B cell (primary cell): ENCODE data around the gene SPPL3. TPM values are rescaled to one million over a fixed set of nuclear protein-coding genes. Genes with fewer than 3 reads are reported as not detected.

Experiments used
- ATAC-seq: fragments of 200-7000 bp; cut with Tn5 transposase; one replicate; pipeline ENCODE4 v1.10.0; 2021; ENCODE audit warnings: low read depth, mild to moderate bottlenecking, moderate number of reproducible peaks, moderate library complexity
- CTCF ChIA-PET: fragments of 350-600 bp; sonication (Branson Sonifier 250); formaldehyde crosslinking; loops from one replicate; lab custom pipeline; 2021; ENCODE audit warnings: antibody characterized with exemption, inconsistent platforms; lab: Charles Lee
- POLR2A ChIA-PET: fragments of 350-600 bp; sonication (Branson Sonifier 250); formaldehyde crosslinking; loops from one replicate; lab custom pipeline; 2021; ENCODE audit warnings: antibody characterized with exemption; lab: Charles Lee
- DNase-seq: peaks from one replicate; pipeline ENCODE4 v3.0.0; 2013
- H2AFZ ChIP-seq: 2 replicates; pipeline ENCODE4 v1.6.1; 2012; ENCODE audit warnings: mild to moderate bottlenecking, low read depth, low read length; ENCODE audit not compliant: insufficient read depth, poor library complexity, severe bottlenecking
- H3K27ac ChIP-seq, 2 donors: 1 replicate in 1 of 2; 2 replicates in 1 of 2; pipeline ENCODE4 v1.5.1; 2012 to 2013; ENCODE audit warnings: low read length in 2 of 2, mild to moderate bottlenecking in 2 of 2, moderate library complexity in 1 of 2
- H3K27me3 ChIP-seq, 4 experiments: fragments of 200-600 bp in 1 of 4; sonication (generic) in 1 of 4; replicated peaks in 1 of 4; 1 replicate in 2 of 4; 2 replicates in 2 of 4; pipeline versions ENCODE4 v1.6.1 to v1.7.0; 2013 to 2016; ENCODE audit warnings: low read length in 3 of 4, mild to moderate bottlenecking in 2 of 4, mixed read lengths in 1 of 4, moderate library complexity in 1 of 4; ENCODE audit not compliant: insufficient read depth in 4 of 4, control insufficient read depth in 3 of 4; ENCODE audit errors: control extremely low read depth in 1 of 4
- H3K36me3 ChIP-seq, 2 experiments: replicated peaks in 1 of 2; 1 replicate in 1 of 2; 2 replicates in 1 of 2; pipeline versions ENCODE4 v1.6.1 to v1.7.1; 2013; ENCODE audit warnings: low read length in 1 of 2; ENCODE audit not compliant: insufficient read depth in 2 of 2, control insufficient read depth in 1 of 2; ENCODE audit errors: control extremely low read depth in 1 of 2, extremely low read depth in 1 of 2
- H3K4me1 ChIP-seq, 2 donors: fragments of 200-600 bp in 1 of 2; sonication (generic) in 1 of 2; 1 replicate in 1 of 2; 2 replicates in 1 of 2; pipeline versions ENCODE4 v1.5.1 to v1.6.1; 2013 to 2017; ENCODE audit warnings: low read length in 2 of 2; ENCODE audit not compliant: control insufficient read depth in 2 of 2, insufficient read depth in 2 of 2
- H3K4me2 ChIP-seq: replicated peaks from 2 replicates; pipeline ENCODE3; 2012; ENCODE audit warnings: mild to moderate bottlenecking, low read depth, low read length; ENCODE audit not compliant: poor library complexity, severe bottlenecking
- H3K4me3 ChIP-seq, 5 experiments: fragments of 200-600 bp in 1 of 5; sonication (generic) in 1 of 5; 1 replicate in 3 of 5; 2 replicates in 2 of 5; pipeline versions ENCODE4 v1.5.1 to v1.7.0; 2011 to 2016; ENCODE audit warnings: low read length in 4 of 5, mild to moderate bottlenecking in 4 of 5, low read depth in 2 of 5, control low read depth in 1 of 5, moderate library complexity in 1 of 5; ENCODE audit not compliant: insufficient read depth in 1 of 5; ENCODE audit errors: control extremely low read depth in 1 of 5, extremely low read depth in 1 of 5
- H3K79me2 ChIP-seq: fragments of 200-600 bp; sonication (generic); one replicate; pipeline ENCODE4 v1.6.0; 2016; ENCODE audit warnings: low read length; ENCODE audit not compliant: control insufficient read depth, insufficient read depth
- H3K9ac ChIP-seq: fragments of 200-600 bp; sonication (generic); 2 replicates; pipeline ENCODE4 v1.6.1; 2017; ENCODE audit warnings: mild to moderate bottlenecking, low read length, moderate library complexity
- H3K9me3 ChIP-seq, 3 donors: one replicate each; pipeline versions ENCODE4 v1.6.1 to v1.7.1; 2013; ENCODE audit warnings: low read length in 2 of 3; ENCODE audit not compliant: control insufficient read depth in 2 of 3, insufficient read depth in 1 of 3; ENCODE audit errors: control extremely low read depth in 1 of 3
- H4K20me1 ChIP-seq: 2 replicates; pipeline ENCODE4 v1.6.0; 2012; ENCODE audit warnings: mild to moderate bottlenecking, low read length; ENCODE audit not compliant: insufficient read depth, control insufficient read depth, poor library complexity, severe bottlenecking
- H3K27ac Mint-ChIP-seq: one replicate; pipeline ENCODE4 v1.8.0; 2021; ENCODE audit warnings: mixed read lengths
- H3K27me3 Mint-ChIP-seq: one replicate; pipeline ENCODE4 v1.8.0; 2021; ENCODE audit warnings: mixed read lengths
- H3K4me1 Mint-ChIP-seq: one replicate; pipeline ENCODE4 v1.8.0; 2021; ENCODE audit warnings: mixed read lengths
- H3K4me3 Mint-ChIP-seq: one replicate; pipeline ENCODE4 v1.8.0; 2021; ENCODE audit warnings: mixed read lengths
- H3K9me3 Mint-ChIP-seq: one replicate; pipeline ENCODE4 v1.8.0; 2022; ENCODE audit warnings: mixed read lengths; ENCODE audit not compliant: insufficient read depth
- CTCF ChIP-seq: fragments of 200-600 bp; IDR thresholded peaks from one replicate; pipeline ENCODE4 v1.8.0; 2022; ENCODE audit warnings: antibody characterized with exemption, mild to moderate bottlenecking
- EZH2 ChIP-seq: IDR thresholded peaks from 2 replicates; pipeline ENCODE4 v1.6.1; 2012; ENCODE audit warnings: borderline replicate concordance, low read depth, mild to moderate bottlenecking, moderate library complexity, low read length; ENCODE audit not compliant: insufficient read depth, poor library complexity, severe bottlenecking
- WGBS: methylation state at CpG from one replicate; pipeline ENCODE4 v1.1.5; 2013; ENCODE audit warnings: missing lambda C conversion rate; ENCODE audit not compliant: insufficient coverage; 5-methylcytosine and 5-hydroxymethylcytosine counted together
- intact Hi-C: fragments of 100-400 bp; cut with micrococcal nuclease; formaldehyde crosslinking; loops from one replicate; pipeline ENCODE4 v1.10.0; 2022
- polyA plus RNA-seq: library from polyadenylated mRNA; depleted of rRNA; stranded (reverse); fragments of >200 nt; gene quantifications from 2 replicates; pipeline ENCODE4 v1.2.3, GENCODE V29; 2012
- total RNA-seq, 2 donors: library from RNA; stranded (reverse); fragments of 120-200 nt in 1 of 2; gene quantifications; 1 replicate in 1 of 2; 2 replicates in 1 of 2; pipeline versions ENCODE4 v1.2.3 to v1.2.4, GENCODE V29; 2013 to 2022

Gene SPPL3
- total and polyA plus RNA-seq, 2 donors (not counting 1 experiment from before 2014, with no cell fraction given) = 12.3 to 43.6 TPM

GRCh38 chr12:120936197-120936596 lies 32.0 kb upstream of the SPPL3 start:
- ChIA-PET POLR2A (no interaction called here), CTCF (interaction anchor here (0.6 kb wide), 1 partner anchor 637 kb away, joined by 3 read pairs; no protein-coding TSS in a partner anchor)
- ATAC-seq (no peak), DNase-seq (no peak)
- Histone ChIP-seq H3K4me3 (no peak overlapping the region), H3K9me3 (no peaks in the 10 kb centered on the region), H3K27me3 (peaks cover 0 to 9% (median 2%) of the 10 kb centered on the region in 4 experiments), H3K4me1 (no peaks in the 10 kb centered on the region), H4K20me1 (no peaks in the 10 kb centered on the region), H2AFZ (no peak overlapping the region), H3K79me2 (no peaks in the 10 kb centered on the region), H3K4me2 (no peak overlapping the region), H3K9ac (no peak overlapping the region), H3K27ac (no peak overlapping the region), H3K36me3 (no peaks in the 10 kb centered on the region)
- Mint-ChIP-seq H3K27ac (no peak overlapping the region), H3K4me3 (no peak overlapping the region), H3K9me3 (no peaks in the 10 kb centered on the region), H3K27me3 (peaks cover 13% of the 10 kb centered on the region), H3K4me1 (no peaks in the 10 kb centered on the region)
- no peak for TF ChIP-seq EZH2
- TF ChIP-seq CTCF = no peak
- 40% methylated on average over 2 of the region's 2 CpGs for WGBS
- intact Hi-C loops = no loop called here

DNA sequence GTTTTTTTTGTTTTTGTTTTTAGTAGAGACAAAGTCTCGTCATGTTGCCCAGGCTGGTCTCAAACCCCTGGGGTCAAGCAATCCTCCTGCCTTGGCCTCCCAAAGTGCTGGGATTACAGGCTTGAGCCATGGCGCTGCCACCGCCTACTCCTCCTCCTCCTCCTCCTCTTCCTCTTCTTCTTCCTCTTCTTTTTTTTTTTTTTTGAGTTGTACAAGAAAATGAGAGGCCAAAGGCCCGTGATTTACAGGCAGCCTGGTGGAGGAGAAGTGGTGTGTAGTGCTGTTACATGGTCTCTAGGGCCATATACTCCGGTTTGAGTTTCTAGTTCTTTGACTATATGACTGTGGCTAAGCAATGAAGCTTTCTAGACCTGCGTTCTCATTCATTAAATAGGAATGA lies 29.6 kb upstream of the SPPL3 start:
- Mint-ChIP-seq H3K4me3 (no peak overlapping the region), H3K27ac (no peak overlapping the region), H3K9me3 (no peaks in the 10 kb centered on the region), H3K27me3 (peaks cover 13% of the 10 kb centered on the region), H3K4me1 (no peaks in the 10 kb centered on the region)
- CTCF ChIA-PET = no interaction called here
- Histone ChIP-seq H3K79me2 (no peaks in the 10 kb centered on the region), H3K27me3 (peaks cover 0 to 9% (median 2%) of the 10 kb centered on the region in 4 experiments), H3K36me3 (no peaks in the 10 kb centered on the region), H3K4me1 (no peaks in the 10 kb centered on the region), H3K4me2 (no peak overlapping the region), H3K27ac (no peak overlapping the region), H4K20me1 (no peaks in the 10 kb centered on the region), H2AFZ (no peak overlapping the region), H3K4me3 (no peak overlapping the region), H3K9me3 (no peaks in the 10 kb centered on the region), H3K9ac (no peak overlapping the region)
- DNase-seq (no peak), ATAC-seq (no peak)
- intact Hi-C loops = no loop called here
- POLR2A ChIA-PET = no interaction called here
- WGBS = 80% methylated on average over 2 of the region's 6 CpGs
- no peak for TF ChIP-seq CTCF
